GM23338 (cell line): ENCODE data around the gene PSMA3.

ENCODE experiments used
- CTCF ChIP-seq, 2 experiments: fragments of 200-600 bp in 1 of 2; sonication (generic) in 1 of 2; conservative IDR thresholded peaks; 2 replicates each; pipeline versions ENCODE4 v1.5.1 to v1.6.1; 2016 to 2017; ENCODE audit warnings: antibody characterized with exemption in 2 of 2, low read depth in 2 of 2, mild to moderate bottlenecking in 2 of 2, moderate library complexity in 1 of 2
- EZH2 ChIP-seq: fragments of 200-600 bp; sonication (generic); IDR thresholded peaks from one replicate; pipeline ENCODE4 v1.8.0; 2017; ENCODE audit warnings: antibody characterized with exemption, mild to moderate bottlenecking, low read depth; ENCODE audit not compliant: unreplicated experiment
- POLR2AphosphoS5 ChIP-seq: IDR thresholded peaks from 2 replicates; pipeline ENCODE4 v1.6.1; 2016; ENCODE audit warnings: antibody characterized with exemption, low read depth
- REST ChIP-seq: IDR thresholded peaks from one replicate; pipeline ENCODE4 v1.6.1; 2018; ENCODE audit warnings: antibody characterized with exemption; ENCODE audit not compliant: unreplicated experiment
- ZNF114 ChIP-seq: fragments of 250-450 bp; sonication (Bioruptor Pico); IDR thresholded peaks from 2 replicates; pipeline ENCODE4 v1.5.0; 2020; ENCODE audit warnings: mild to moderate bottlenecking, moderate library complexity
- ZNF462 ChIP-seq: fragments of 250-450 bp; sonication (Bioruptor Pico); IDR thresholded peaks from 2 replicates; pipeline ENCODE4 v1.5.0; 2020; ENCODE audit warnings: mild to moderate bottlenecking, moderate library complexity

GRCh38 chr14:58299401-58300330 is 55.0 kb downstream of the PSMA3 start:
- TF ChIP-seq EZH2: no peak
- no peak for TF ChIP-seq CTCF (conservative IDR thresholded peaks at IDR 0.05; ENCODE audit: low read depth in 2 of 2)
- no peak for TF ChIP-seq REST
- peak; percentile 6; the same call in 1 of the 2 replicates for TF ChIP-seq POLR2AphosphoS5
- TF ChIP-seq ZNF462 (CRISPR knock-in tag): no peak
- TF ChIP-seq ZNF114 (CRISPR knock-in tag): no peak
